Vagina (tissue), 2 donors: ENCODE data around the gene SERP2.

ENCODE experiments used
- CTCF ChIP-seq, 3 experiments: fragments of 450-650 bp in 2 of 3; fragments of 200-600 bp in 1 of 3; sonication (generic) in 1 of 3; IDR thresholded peaks; one replicate each; pipeline ENCODE4 v1.5.1; 2017 to 2019; ENCODE audit warnings: antibody characterized with exemption in 3 of 3, mild to moderate bottlenecking in 2 of 3, moderate library complexity in 2 of 3
- POLR2A ChIP-seq, 2 donors: fragments of 450-650 bp; IDR thresholded peaks; one replicate each; pipeline ENCODE4 v1.6.1; 2017; ENCODE audit warnings: antibody characterized with exemption in 2 of 2, mild to moderate bottlenecking in 2 of 2, moderate library complexity in 2 of 2
- POLR2AphosphoS5 ChIP-seq, 2 donors: sonication (generic); formaldehyde crosslinking; IDR thresholded peaks; one replicate each; pipeline ENCODE4 v1.9.0; 2017; ENCODE audit warnings: antibody characterized with exemption in 2 of 2, mild to moderate bottlenecking in 2 of 2, low read depth in 1 of 2; ENCODE audit not compliant: insufficient read depth in 1 of 2

GRCh38 chr13:44394658-44395057 is 21.0 kb downstream of the SERP2 start:
- TF ChIP-seq POLR2AphosphoS5 (IDR thresholded peaks at IDR 0.05; ENCODE audit: insufficient read depth in 1 of 2, low read depth in 1 of 2) = no peak
- no peak for TF ChIP-seq CTCF (IDR thresholded peaks at IDR 0.05)
- no peak for TF ChIP-seq POLR2A (IDR thresholded peaks at IDR 0.05)
